Upper lobe of left lung (tissue), 4 donors: ENCODE results near the gene DAZAP1.

Experiments
- EP300 ChIP-seq, 4 donors: sonication (generic); formaldehyde crosslinking; IDR thresholded peaks; one replicate each; pipeline ENCODE4 v1.5.1; 2017; ENCODE audit warnings: antibody characterized with exemption in 4 of 4, control low read depth in 2 of 4
- POLR2AphosphoS5 ChIP-seq, 2 donors: sonication (generic); formaldehyde crosslinking; IDR thresholded peaks; one replicate each; pipeline ENCODE4 v1.5.1; 2017; ENCODE audit warnings: antibody characterized with exemption in 2 of 2
- TF ChIP-seq, protein P1 (sequence below), 6 experiments: fragments of 450-650 bp in 4 of 6; fragments of 200-600 bp in 2 of 6; sonication (generic) in 2 of 6; IDR thresholded peaks; one replicate each; pipeline ENCODE4 v1.5.1; 2016 to 2019; ENCODE audit warnings: antibody characterized with exemption in 6 of 6

DNA sequence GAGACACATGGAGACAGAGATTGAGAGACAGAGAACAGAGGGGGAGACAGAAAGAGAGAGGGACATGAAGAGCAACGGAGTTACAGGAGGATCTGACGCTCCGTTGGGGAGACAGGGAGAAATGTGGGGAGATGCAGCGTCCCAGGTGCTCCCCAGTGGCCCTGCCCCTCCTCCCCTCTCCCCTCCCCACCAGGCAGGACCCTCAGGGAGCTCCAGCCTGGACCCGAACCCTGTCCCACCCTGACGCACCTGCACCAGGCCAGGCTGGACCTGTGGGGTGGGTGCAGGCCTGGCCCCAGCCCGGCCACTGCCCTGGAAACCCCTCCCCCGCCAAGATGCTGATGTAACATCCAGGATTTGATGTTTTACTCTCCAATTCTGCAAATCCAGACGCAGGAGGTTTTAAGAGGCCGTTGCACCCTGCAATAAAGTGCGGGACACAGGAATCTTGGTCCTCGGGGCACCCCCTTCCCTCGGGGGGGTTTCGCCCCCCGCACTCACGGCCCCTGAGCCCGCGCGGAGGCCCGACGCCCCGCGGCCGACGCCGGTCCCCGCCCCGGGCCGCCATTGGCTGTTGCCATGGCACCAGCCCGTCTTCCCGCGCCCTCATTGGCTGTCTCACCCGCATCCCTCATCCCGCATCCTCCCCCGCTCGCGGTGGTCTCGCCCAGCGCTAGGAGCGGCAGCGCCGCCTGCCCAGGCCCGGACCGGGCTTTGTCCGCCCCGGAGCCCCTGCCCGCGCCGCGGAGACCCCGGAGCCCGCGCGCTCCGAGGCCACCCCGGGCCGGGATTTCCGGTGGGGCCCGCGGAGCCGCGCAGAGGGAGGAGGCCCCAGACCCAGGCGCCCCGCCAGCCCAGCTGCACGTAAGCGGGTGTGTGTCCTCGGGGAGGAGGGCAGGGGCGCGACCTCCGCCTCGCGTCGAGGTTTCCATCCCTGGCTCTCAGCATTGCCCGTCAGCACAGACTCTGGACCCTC is 42.4 kb downstream of the DAZAP1 start, which contains the start of gene APC2:
- TF ChIP-seq, protein P1, sequence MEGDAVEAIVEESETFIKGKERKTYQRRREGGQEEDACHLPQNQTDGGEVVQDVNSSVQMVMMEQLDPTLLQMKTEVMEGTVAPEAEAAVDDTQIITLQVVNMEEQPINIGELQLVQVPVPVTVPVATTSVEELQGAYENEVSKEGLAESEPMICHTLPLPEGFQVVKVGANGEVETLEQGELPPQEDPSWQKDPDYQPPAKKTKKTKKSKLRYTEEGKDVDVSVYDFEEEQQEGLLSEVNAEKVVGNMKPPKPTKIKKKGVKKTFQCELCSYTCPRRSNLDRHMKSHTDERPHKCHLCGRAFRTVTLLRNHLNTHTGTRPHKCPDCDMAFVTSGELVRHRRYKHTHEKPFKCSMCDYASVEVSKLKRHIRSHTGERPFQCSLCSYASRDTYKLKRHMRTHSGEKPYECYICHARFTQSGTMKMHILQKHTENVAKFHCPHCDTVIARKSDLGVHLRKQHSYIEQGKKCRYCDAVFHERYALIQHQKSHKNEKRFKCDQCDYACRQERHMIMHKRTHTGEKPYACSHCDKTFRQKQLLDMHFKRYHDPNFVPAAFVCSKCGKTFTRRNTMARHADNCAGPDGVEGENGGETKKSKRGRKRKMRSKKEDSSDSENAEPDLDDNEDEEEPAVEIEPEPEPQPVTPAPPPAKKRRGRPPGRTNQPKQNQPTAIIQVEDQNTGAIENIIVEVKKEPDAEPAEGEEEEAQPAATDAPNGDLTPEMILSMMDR (IDR thresholded peaks at IDR 0.05): no peak
- TF ChIP-seq POLR2AphosphoS5 (IDR thresholded peaks at IDR 0.05): no peak
- TF ChIP-seq EP300 (IDR thresholded peaks at IDR 0.05): no peak
